B cell (primary cell): ENCODE results near the gene PCDH1. TPM values are rescaled to one million over a fixed set of nuclear protein-coding genes. Genes with fewer than 3 reads are reported as not detected.

ENCODE experiments used
- ATAC-seq: fragments of 200-7000 bp; cut with Tn5 transposase; one replicate; pipeline ENCODE4 v1.10.0; 2021; ENCODE audit warnings: low read depth, mild to moderate bottlenecking, moderate number of reproducible peaks, moderate library complexity
- CTCF ChIA-PET: fragments of 350-600 bp; sonication (Branson Sonifier 250); formaldehyde crosslinking; loops from one replicate; lab custom pipeline; 2021; ENCODE audit warnings: antibody characterized with exemption, inconsistent platforms; lab: Charles Lee
- POLR2A ChIA-PET: fragments of 350-600 bp; sonication (Branson Sonifier 250); formaldehyde crosslinking; loops from one replicate; lab custom pipeline; 2021; ENCODE audit warnings: antibody characterized with exemption; lab: Charles Lee
- DNase-seq: peaks from one replicate; pipeline ENCODE4 v3.0.0; 2013
- H2AFZ ChIP-seq: 2 replicates; pipeline ENCODE4 v1.6.1; 2012; ENCODE audit warnings: mild to moderate bottlenecking, low read depth, low read length; ENCODE audit not compliant: insufficient read depth, poor library complexity, severe bottlenecking
- H3K27ac ChIP-seq, 2 donors: 1 replicate in 1 of 2; 2 replicates in 1 of 2; pipeline ENCODE4 v1.5.1; 2012 to 2013; ENCODE audit warnings: low read length in 2 of 2, mild to moderate bottlenecking in 2 of 2, moderate library complexity in 1 of 2
- H3K27me3 ChIP-seq, 4 experiments: fragments of 200-600 bp in 1 of 4; sonication (generic) in 1 of 4; replicated peaks in 1 of 4; 1 replicate in 2 of 4; 2 replicates in 2 of 4; pipeline versions ENCODE4 v1.6.1 to v1.7.0; 2013 to 2016; ENCODE audit warnings: low read length in 3 of 4, mild to moderate bottlenecking in 2 of 4, mixed read lengths in 1 of 4, moderate library complexity in 1 of 4; ENCODE audit not compliant: insufficient read depth in 4 of 4, control insufficient read depth in 3 of 4; ENCODE audit errors: control extremely low read depth in 1 of 4
- H3K36me3 ChIP-seq, 2 experiments: replicated peaks in 1 of 2; 1 replicate in 1 of 2; 2 replicates in 1 of 2; pipeline versions ENCODE4 v1.6.1 to v1.7.1; 2013; ENCODE audit warnings: low read length in 1 of 2; ENCODE audit not compliant: insufficient read depth in 2 of 2, control insufficient read depth in 1 of 2; ENCODE audit errors: control extremely low read depth in 1 of 2, extremely low read depth in 1 of 2
- H3K4me1 ChIP-seq, 2 donors: fragments of 200-600 bp in 1 of 2; sonication (generic) in 1 of 2; 1 replicate in 1 of 2; 2 replicates in 1 of 2; pipeline versions ENCODE4 v1.5.1 to v1.6.1; 2013 to 2017; ENCODE audit warnings: low read length in 2 of 2; ENCODE audit not compliant: control insufficient read depth in 2 of 2, insufficient read depth in 2 of 2
- H3K4me2 ChIP-seq: replicated peaks from 2 replicates; pipeline ENCODE3; 2012; ENCODE audit warnings: mild to moderate bottlenecking, low read depth, low read length; ENCODE audit not compliant: poor library complexity, severe bottlenecking
- H3K4me3 ChIP-seq, 5 experiments: fragments of 200-600 bp in 1 of 5; sonication (generic) in 1 of 5; 1 replicate in 3 of 5; 2 replicates in 2 of 5; pipeline versions ENCODE4 v1.5.1 to v1.7.0; 2011 to 2016; ENCODE audit warnings: low read length in 4 of 5, mild to moderate bottlenecking in 4 of 5, low read depth in 2 of 5, control low read depth in 1 of 5, moderate library complexity in 1 of 5; ENCODE audit not compliant: insufficient read depth in 1 of 5; ENCODE audit errors: control extremely low read depth in 1 of 5, extremely low read depth in 1 of 5
- H3K79me2 ChIP-seq: fragments of 200-600 bp; sonication (generic); one replicate; pipeline ENCODE4 v1.6.0; 2016; ENCODE audit warnings: low read length; ENCODE audit not compliant: control insufficient read depth, insufficient read depth
- H3K9ac ChIP-seq: fragments of 200-600 bp; sonication (generic); 2 replicates; pipeline ENCODE4 v1.6.1; 2017; ENCODE audit warnings: mild to moderate bottlenecking, low read length, moderate library complexity
- H3K9me3 ChIP-seq, 3 donors: one replicate each; pipeline versions ENCODE4 v1.6.1 to v1.7.1; 2013; ENCODE audit warnings: low read length in 2 of 3; ENCODE audit not compliant: control insufficient read depth in 2 of 3, insufficient read depth in 1 of 3; ENCODE audit errors: control extremely low read depth in 1 of 3
- H4K20me1 ChIP-seq: 2 replicates; pipeline ENCODE4 v1.6.0; 2012; ENCODE audit warnings: mild to moderate bottlenecking, low read length; ENCODE audit not compliant: insufficient read depth, control insufficient read depth, poor library complexity, severe bottlenecking
- H3K27ac Mint-ChIP-seq: one replicate; pipeline ENCODE4 v1.8.0; 2021; ENCODE audit warnings: mixed read lengths
- H3K27me3 Mint-ChIP-seq: one replicate; pipeline ENCODE4 v1.8.0; 2021; ENCODE audit warnings: mixed read lengths
- H3K4me1 Mint-ChIP-seq: one replicate; pipeline ENCODE4 v1.8.0; 2021; ENCODE audit warnings: mixed read lengths
- H3K4me3 Mint-ChIP-seq: one replicate; pipeline ENCODE4 v1.8.0; 2021; ENCODE audit warnings: mixed read lengths
- H3K9me3 Mint-ChIP-seq: one replicate; pipeline ENCODE4 v1.8.0; 2022; ENCODE audit warnings: mixed read lengths; ENCODE audit not compliant: insufficient read depth
- EZH2 ChIP-seq: IDR thresholded peaks from 2 replicates; pipeline ENCODE4 v1.6.1; 2012; ENCODE audit warnings: borderline replicate concordance, low read depth, mild to moderate bottlenecking, moderate library complexity, low read length; ENCODE audit not compliant: insufficient read depth, poor library complexity, severe bottlenecking
- WGBS: methylation state at CpG from one replicate; pipeline ENCODE4 v1.1.5; 2013; ENCODE audit warnings: missing lambda C conversion rate; ENCODE audit not compliant: insufficient coverage; 5-methylcytosine and 5-hydroxymethylcytosine counted together
- intact Hi-C: fragments of 100-400 bp; cut with micrococcal nuclease; formaldehyde crosslinking; loops from one replicate; pipeline ENCODE4 v1.10.0; 2022
- polyA plus RNA-seq: library from polyadenylated mRNA; depleted of rRNA; stranded (reverse); fragments of >200 nt; gene quantifications from 2 replicates; pipeline ENCODE4 v1.2.3, GENCODE V29; 2012
- total RNA-seq, 2 donors: library from RNA; stranded (reverse); fragments of 120-200 nt in 1 of 2; gene quantifications; 1 replicate in 1 of 2; 2 replicates in 1 of 2; pipeline versions ENCODE4 v1.2.3 to v1.2.4, GENCODE V29; 2013 to 2022
- TF ChIP-seq, protein P1 (sequence below): fragments of 200-600 bp; IDR thresholded peaks from one replicate; pipeline ENCODE4 v1.8.0; 2022; ENCODE audit warnings: antibody characterized with exemption, mild to moderate bottlenecking

The PCDH1 gene
- total and polyA plus RNA-seq, 2 donors (not counting 1 experiment from before 2014, with no cell fraction given), result 0.06 TPM; not detected in 1

DNA sequence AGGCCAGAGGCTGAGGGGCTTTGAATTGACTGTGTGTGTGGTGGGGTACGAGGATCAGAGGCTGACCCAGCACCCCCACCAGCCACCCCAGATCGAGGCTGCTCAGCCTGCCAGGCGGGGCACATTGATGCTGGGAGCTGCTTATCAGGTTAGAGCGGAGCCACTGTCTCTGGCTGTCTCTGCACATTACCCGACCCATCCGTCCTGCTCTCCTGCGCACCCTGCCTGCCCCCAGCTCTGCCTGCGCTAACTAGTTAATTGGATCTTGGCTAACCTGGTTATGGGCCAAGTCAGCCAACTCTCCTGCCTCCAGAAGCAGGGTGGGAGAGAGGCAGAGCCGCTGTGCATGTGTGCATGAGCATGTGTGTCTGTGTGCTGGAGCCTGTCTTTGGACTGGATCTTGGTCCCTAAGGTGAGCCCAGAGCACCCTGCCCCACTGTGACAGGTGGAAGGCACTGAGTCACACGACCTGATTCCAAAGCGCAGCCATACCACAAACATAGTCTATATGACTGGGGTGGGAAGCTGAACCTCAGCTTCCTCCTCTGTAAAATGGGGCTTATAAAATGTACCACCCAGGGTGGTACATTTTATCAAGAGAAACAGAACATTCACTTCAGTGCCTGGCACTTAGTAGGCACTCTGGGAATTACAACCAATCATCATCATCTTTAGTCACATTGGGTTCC lies 39.7 kb downstream of the PCDH1 start:
- H3K4me1 ChIP-seq, result peaks cover 11 to 14% of the 10 kb centered on the region in 2 donors
- H3K4me1 Mint-ChIP-seq, result peaks cover 13% of the 10 kb centered on the region
- peaks cover 26% of the 10 kb centered on the region for H3K27me3 Mint-ChIP-seq
- H4K20me1 ChIP-seq, result no peaks in the 10 kb centered on the region
- no peaks in the 10 kb centered on the region for H3K79me2 ChIP-seq
- peak overlapping the region; percentile 50 for H2AFZ ChIP-seq
- H3K36me3 ChIP-seq, result no peaks in the 10 kb centered on the region
- H3K9ac ChIP-seq, result peak overlapping the region; percentile 14
- ATAC-seq (no peak), DNase-seq (no peak)
- H3K9me3 ChIP-seq, result peaks cover 0 to 4% (median 0%) of the 10 kb centered on the region in 3 donors
- WGBS, result 82% methylated on average over 10 of the region's 11 CpGs
- TF ChIP-seq, protein P1, sequence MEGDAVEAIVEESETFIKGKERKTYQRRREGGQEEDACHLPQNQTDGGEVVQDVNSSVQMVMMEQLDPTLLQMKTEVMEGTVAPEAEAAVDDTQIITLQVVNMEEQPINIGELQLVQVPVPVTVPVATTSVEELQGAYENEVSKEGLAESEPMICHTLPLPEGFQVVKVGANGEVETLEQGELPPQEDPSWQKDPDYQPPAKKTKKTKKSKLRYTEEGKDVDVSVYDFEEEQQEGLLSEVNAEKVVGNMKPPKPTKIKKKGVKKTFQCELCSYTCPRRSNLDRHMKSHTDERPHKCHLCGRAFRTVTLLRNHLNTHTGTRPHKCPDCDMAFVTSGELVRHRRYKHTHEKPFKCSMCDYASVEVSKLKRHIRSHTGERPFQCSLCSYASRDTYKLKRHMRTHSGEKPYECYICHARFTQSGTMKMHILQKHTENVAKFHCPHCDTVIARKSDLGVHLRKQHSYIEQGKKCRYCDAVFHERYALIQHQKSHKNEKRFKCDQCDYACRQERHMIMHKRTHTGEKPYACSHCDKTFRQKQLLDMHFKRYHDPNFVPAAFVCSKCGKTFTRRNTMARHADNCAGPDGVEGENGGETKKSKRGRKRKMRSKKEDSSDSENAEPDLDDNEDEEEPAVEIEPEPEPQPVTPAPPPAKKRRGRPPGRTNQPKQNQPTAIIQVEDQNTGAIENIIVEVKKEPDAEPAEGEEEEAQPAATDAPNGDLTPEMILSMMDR, result no peak
- no peak for TF ChIP-seq EZH2
- peak overlapping the region; percentile 61 for H3K4me2 ChIP-seq
- intact Hi-C loops, result no loop called here
- H3K27ac ChIP-seq, result no peak overlapping the region
- H3K27ac Mint-ChIP-seq, result no peak overlapping the region
- no peak overlapping the region for H3K4me3 Mint-ChIP-seq
- ChIA-PET POLR2A (no interaction called here), CTCF (no interaction called here)
- peaks cover 0 to 20% (median 0%) of the 10 kb centered on the region in 4 experiments for H3K27me3 ChIP-seq
- H3K4me3 ChIP-seq, result peak overlapping the region in 1 of 5 experiments; percentile 11
- H3K9me3 Mint-ChIP-seq, result no peaks in the 10 kb centered on the region

DNA sequence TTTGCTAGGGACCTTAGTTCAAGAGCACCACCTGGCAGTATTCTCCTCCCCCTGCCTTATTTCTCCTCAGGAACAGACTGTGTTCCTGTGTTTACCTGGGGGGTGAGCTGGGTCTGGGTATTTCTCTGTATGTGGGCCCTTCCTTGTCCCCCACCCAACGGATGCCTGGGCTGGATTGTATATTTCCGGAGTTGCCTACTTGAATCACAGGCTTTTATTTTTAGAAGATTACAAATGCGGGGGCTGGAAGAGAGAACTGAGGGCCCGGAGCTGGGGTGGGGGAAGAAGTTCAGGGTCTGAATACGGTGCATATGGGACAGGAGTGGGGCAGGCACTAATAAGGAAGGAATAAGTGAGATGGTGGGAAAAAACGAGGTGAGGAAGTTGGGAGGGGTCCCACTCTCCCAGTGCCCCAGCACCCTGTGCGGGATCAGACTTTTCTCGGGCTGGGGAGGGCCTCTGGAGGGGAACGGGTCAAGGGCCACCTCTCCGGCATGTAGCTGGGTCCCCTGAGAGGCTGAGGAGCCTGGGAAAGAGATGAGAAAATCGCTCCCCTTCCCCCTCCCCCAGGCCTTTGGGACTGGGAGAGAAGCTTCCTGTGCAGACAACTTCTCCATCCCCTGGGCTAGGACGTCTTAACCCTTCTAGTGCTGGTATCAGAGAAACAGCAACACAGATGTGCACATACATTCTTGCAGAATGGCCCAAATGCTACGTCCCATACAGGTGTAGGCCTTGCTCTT lies 42.1 kb downstream of the PCDH1 start:
- Mint-ChIP-seq H3K4me1 (peaks cover 13% of the 10 kb centered on the region), H3K27me3 (peaks cover 29% of the 10 kb centered on the region), H3K9me3 (no peaks in the 10 kb centered on the region), H3K4me3 (no peak overlapping the region), H3K27ac (no peak overlapping the region)
- no peak for ATAC-seq
- Histone ChIP-seq H3K4me3 (no peak overlapping the region), H3K4me1 (peaks cover 11 to 14% of the 10 kb centered on the region in 2 donors), H3K27ac (no peak overlapping the region), H3K79me2 (no peaks in the 10 kb centered on the region), H3K27me3 (peaks cover 0 to 8% (median 0%) of the 10 kb centered on the region in 4 experiments), H3K9me3 (no peaks in the 10 kb centered on the region), H3K4me2 (no peak overlapping the region), H3K36me3 (no peaks in the 10 kb centered on the region), H2AFZ (no peak overlapping the region), H4K20me1 (no peaks in the 10 kb centered on the region), H3K9ac (no peak overlapping the region)
- POLR2A ChIA-PET, result no interaction called here
- intact Hi-C loops, result no loop called here
- TF ChIP-seq, protein P1, result no peak
- no peak for TF ChIP-seq EZH2
- 9% methylated on average over 11 of the region's 13 CpGs for WGBS
- no peak for DNase-seq
- CTCF ChIA-PET, result interaction anchor here (1.1 kb wide), 1 partner anchor 43 kb away, joined by 4 read pairs; no protein-coding TSS in a partner anchor
